ENCODE results near the gene FMN2.

FMN2 gene

GRCh38 chr1:240424740-240425464 is 333.2 kb downstream of the FMN2 start:
- DNase-seq (ENCODE audit: low read depth) = no peak

- no peak for DNase-seq (ENCODE audit: low read depth)
Measured at GRCh38 chr1:240426051-240426450, 334.4 kb downstream of the FMN2 start.

- DNase-seq (ENCODE audit: low read depth) = no peak
Measured at GRCh38 chr1:240435996-240436566, 344.4 kb downstream of the FMN2 start.

GRCh38 chr1:240441669-240442068 is 350.0 kb downstream of the FMN2 start:
- DNase-seq (ENCODE audit: low read depth) = no peak

- no peak for DNase-seq (ENCODE audit: low read depth)
Measured at GRCh38 chr1:240445369-240445768, 353.7 kb downstream of the FMN2 start.

GRCh38 chr1:240455228-240455821 is 363.6 kb downstream of the FMN2 start:
- DNase-seq (ENCODE audit: low read depth) = no peak

- no peak for DNase-seq (ENCODE audit: low read depth)
Measured at GRCh38 chr1:240457203-240457602, 365.5 kb downstream of the FMN2 start.

GRCh38 chr1:240462277-240462676 is 370.6 kb downstream of the FMN2 start:
- DNase-seq (ENCODE audit: low read depth) = no peak

- DNase-seq (ENCODE audit: low read depth) = no peak
Measured at GRCh38 chr1:240462766-240463395, 371.2 kb downstream of the FMN2 start.

GRCh38 chr1:240464099-240464498 is 372.4 kb downstream of the FMN2 start:
- DNase-seq (ENCODE audit: low read depth) = no peak

GRCh38 chr1:240465531-240465940 is 373.9 kb downstream of the FMN2 start:
- DNase-seq (ENCODE audit: low read depth) = no peak

GRCh38 chr1:240466509-240466908 is 374.8 kb downstream of the FMN2 start:
- DNase-seq (ENCODE audit: low read depth) = no peak

- no peak for DNase-seq (ENCODE audit: low read depth)
Measured at GRCh38 chr1:240467895-240468294, 376.2 kb downstream of the FMN2 start.

- no peak for DNase-seq (ENCODE audit: low read depth)
Measured at GRCh38 chr1:240468656-240469055, 377.0 kb downstream of the FMN2 start.

GRCh38 chr1:240474133-240474614 is 382.5 kb downstream of the FMN2 start:
- DNase-seq (ENCODE audit: low read depth) = no peak

GRCh38 chr1:240475832-240476231 is 384.1 kb downstream of the FMN2 start:
- DNase-seq (ENCODE audit: low read depth) = no peak

GRCh38 chr1:240478536-240478935 is 386.9 kb downstream of the FMN2 start:
- DNase-seq (ENCODE audit: low read depth) = no peak

GRCh38 chr1:240484804-240485443 is 393.2 kb downstream of the FMN2 start:
- no peak for DNase-seq (ENCODE audit: low read depth)

GRCh38 chr1:240486611-240487010 is 394.9 kb downstream of the FMN2 start:
- no peak for DNase-seq (ENCODE audit: low read depth)

GRCh38 chr1:240487493-240487892 is 395.8 kb downstream of the FMN2 start:
- no peak for DNase-seq (ENCODE audit: low read depth)

GRCh38 chr1:240491156-240491555 is 399.5 kb downstream of the FMN2 start:
- no peak for DNase-seq (ENCODE audit: low read depth)

GRCh38 chr1:240491796-240492195 is 400.1 kb downstream of the FMN2 start:
- no peak for DNase-seq (ENCODE audit: low read depth)

All from stimulated activated CD4-positive, alpha-beta T cell treated with anti-CD3 and anti-CD28 coated beads, Interleukin-2, amount 100 ng/mL, for 4 hours (primary cell).